Measurements from ENCODE around the gene RILPL1. TPM values are rescaled to one million over a fixed set of nuclear protein-coding genes. Genes with fewer than 3 reads are reported as not detected.

RILPL1 gene
- total and polyA plus RNA-seq, 10 of the 15 experiments (the other 5 are each of a cell fraction or from before 2014, with no cell fraction given): 0.05 to 0.61 (median 0.25) TPM

- no peak for TF ChIP-seq HDGF (IDR thresholded peaks at IDR 0.05)
Measured at GRCh38 chr12:123485756-123486155, 47.8 kb downstream of the RILPL1 start (continued).

GRCh38 chr12:123483602-123484248, 49.8 kb downstream of the RILPL1 start:
- ChIA-PET POLR2A (no interaction called here), CTCF (no interaction called here)
- WGBS (ENCODE audit: insufficient coverage, insufficient replicate concordance, low lambda C conversion rate, missing lambda C conversion rate): 32% methylated on average over 18 of the region's 18 CpGs

DNA sequence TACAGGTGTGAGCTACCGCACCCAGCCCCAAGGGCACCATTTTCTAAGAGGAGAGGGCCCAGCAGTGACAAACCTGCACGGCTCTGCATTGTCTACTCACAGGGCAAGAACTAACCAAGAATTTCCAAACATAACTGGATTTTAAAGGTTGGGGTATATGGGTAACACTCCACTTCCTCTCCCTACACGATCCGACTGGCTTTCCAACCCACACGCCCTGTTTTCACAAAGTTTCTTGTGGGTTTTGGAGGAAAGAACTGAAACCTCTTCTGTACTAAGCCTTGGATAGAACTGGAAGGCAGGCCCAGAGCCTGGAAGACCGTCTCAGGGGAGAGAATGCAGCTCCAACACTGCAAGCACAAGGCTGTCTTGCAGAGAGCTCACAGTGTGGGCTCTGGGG, 50.6 kb downstream of the RILPL1 start:
- H3K27me3 ChIP-seq (replicated peaks in 1 of 2; ENCODE audit: control insufficient read depth in 2 of 2, insufficient read depth in 2 of 2, low read length in 1 of 2): no peaks in the 10 kb centered on the region
- H3K36me3 ChIP-seq (ENCODE audit: control insufficient read depth in 2 of 2, insufficient read depth in 2 of 2, low read length in 1 of 2): no peaks in the 10 kb centered on the region
- ChIA-PET CTCF (no interaction called here), RAD21 (ENCODE audit: unreplicated experiment) (interaction anchor here (0.8 kb wide), 1 partner anchor 245 kb away, joined by 3 read pairs; no protein-coding TSS in a partner anchor), SMC1A (ENCODE audit: uncharacterized antibody, unreplicated experiment) (interaction anchor here (0.6 to 1.0 kb wide), 2 partner anchors 11 to 62 kb away, joined by 3 read pairs; no protein-coding TSS in a partner anchor), POLR2A (interaction anchor here (0.6 to 0.7 kb wide), 2 partner anchors 60 to 143 kb away, joined by 3 to 6 read pairs; no protein-coding TSS in a partner anchor)
- no peaks in the 10 kb centered on the region for H3K9me3 ChIP-seq (replicated peaks; ENCODE audit: control insufficient read depth, insufficient read depth, low read length)
- 78% methylated on average over 6 of the region's 6 CpGs for WGBS (ENCODE audit: insufficient coverage, insufficient replicate concordance, low lambda C conversion rate, missing lambda C conversion rate)
- no peak overlapping the region for H3K4me2 ChIP-seq (ENCODE audit: control insufficient read depth, insufficient read depth)
- H2AFZ ChIP-seq (ENCODE audit: control insufficient read depth, low read depth, low read length): no peak overlapping the region
- no peaks in the 10 kb centered on the region for H3K4me1 ChIP-seq (ENCODE audit: control insufficient read depth, insufficient read depth, low read length)
- H3K9ac ChIP-seq (ENCODE audit: control insufficient read depth, insufficient read depth, low read length): no peak overlapping the region
- BruUV-seq (replicated peaks): no TSS peak
- in situ Hi-C loops (cut with MboI): no loop called here
- H4K20me1 ChIP-seq (ENCODE audit: control insufficient read depth, insufficient read depth): no peaks in the 10 kb centered on the region
- intact Hi-C loops (cut with micrococcal nuclease; ENCODE audit: unreplicated experiment): no loop called here
- no peak overlapping the region for H3K27ac ChIP-seq (ENCODE audit: control insufficient read depth, insufficient read depth)
- TF ChIP-seq IKZF2 (IDR thresholded peaks at IDR 0.05) (no peak), ATF2 (IDR thresholded peaks at IDR 0.05; ENCODE audit: low read length) (no peak), CBX3 (IDR thresholded peaks at IDR 0.05; ENCODE audit: borderline replicate concordance, low read depth) (no peak), ZNF622 (IDR thresholded peaks at IDR 0.05) (no peak), BRCA1 (IDR thresholded peaks at IDR 0.05; ENCODE audit: low read depth, low read length) (no peak), CUX1 (IDR thresholded peaks at IDR 0.05; ENCODE audit: insufficient replicate concordance, low read depth, low read length) (no peak)
- ATAC-seq: no peak
- no peak for FAIRE-seq
- H3K4me3 ChIP-seq: no peak overlapping the region
- no peak for DNase-seq (ENCODE audit: low read depth, low spot score)
- no peaks in the 10 kb centered on the region for H3K79me2 ChIP-seq (ENCODE audit: control insufficient read depth, insufficient read depth, low read length)

More at GRCh38 chr12:123483602-123484248, 49.8 kb downstream of the RILPL1 start:
- FAIRE-seq: no peak
- in situ Hi-C loops (cut with MboI): no loop called here
- no peak for DNase-seq (ENCODE audit: low read depth, low spot score)
- intact Hi-C loops (cut with micrococcal nuclease; ENCODE audit: unreplicated experiment): no loop called here
- Histone ChIP-seq H3K9me3 (replicated peaks; ENCODE audit: control insufficient read depth, insufficient read depth, low read length) (no peaks in the 10 kb centered on the region), H3K4me1 (ENCODE audit: control insufficient read depth, insufficient read depth, low read length) (no peaks in the 10 kb centered on the region), H3K27me3 (replicated peaks in 1 of 2; ENCODE audit: control insufficient read depth in 2 of 2, insufficient read depth in 2 of 2, low read length in 1 of 2) (no peaks in the 10 kb centered on the region), H3K4me2 (ENCODE audit: control insufficient read depth, insufficient read depth) (no peak overlapping the region), H3K9ac (ENCODE audit: control insufficient read depth, insufficient read depth, low read length) (no peak overlapping the region), H3K4me3 (no peak overlapping the region), H3K27ac (ENCODE audit: control insufficient read depth, insufficient read depth) (no peak overlapping the region), H4K20me1 (ENCODE audit: control insufficient read depth, insufficient read depth) (no peaks in the 10 kb centered on the region), H2AFZ (ENCODE audit: control insufficient read depth, low read depth, low read length) (no peak overlapping the region), H3K79me2 (ENCODE audit: control insufficient read depth, insufficient read depth, low read length) (no peaks in the 10 kb centered on the region), H3K36me3 (ENCODE audit: control insufficient read depth in 2 of 2, insufficient read depth in 2 of 2, low read length in 1 of 2) (no peaks in the 10 kb centered on the region)
- ATAC-seq: peak; percentile 40; the same call in 2 of the 3 replicates
- ChIA-PET RAD21 (ENCODE audit: unreplicated experiment) (interaction anchor here (0.8 kb wide), 1 partner anchor 246 kb away, joined by 3 read pairs; no protein-coding TSS in a partner anchor), SMC1A (ENCODE audit: uncharacterized antibody, unreplicated experiment) (no interaction called here)
- no TSS peak for BruUV-seq (replicated peaks)
- TF ChIP-seq POLR2AphosphoS2 (IDR thresholded peaks at IDR 0.05; ENCODE audit: low read depth, low read length): no peak

All from GM12878 (cell line).